KOPT-K1 (cell line): Measurements from ENCODE around the gene CACNA1S.
A peak's percentile ranks its signal among the peaks of the same experiment; 100 is the strongest.

Experiments used
- H3K27ac ChIP-seq: fragments of 200-600 bp; sonication (generic); 2 replicates; pipeline ENCODE4 v1.5.1; 2016; ENCODE audit warnings: antibody characterized with exemption, mild to moderate bottlenecking, low read depth, low read length; ENCODE audit not compliant: poor library complexity, severe bottlenecking
- H3K36me3 ChIP-seq: fragments of 200-600 bp; sonication (generic); 2 replicates; pipeline ENCODE4 v1.5.1; 2017; ENCODE audit warnings: antibody characterized with exemption, mild to moderate bottlenecking, low read length, moderate library complexity; ENCODE audit not compliant: insufficient read depth
- H3K9me3 ChIP-seq: fragments of 200-600 bp; sonication (generic); 2 replicates; pipeline ENCODE4 v1.5.1; 2017; ENCODE audit warnings: antibody characterized with exemption, low read length, mild to moderate bottlenecking; ENCODE audit not compliant: insufficient read depth, poor library complexity, severe bottlenecking

Gene CACNA1S

DNA sequence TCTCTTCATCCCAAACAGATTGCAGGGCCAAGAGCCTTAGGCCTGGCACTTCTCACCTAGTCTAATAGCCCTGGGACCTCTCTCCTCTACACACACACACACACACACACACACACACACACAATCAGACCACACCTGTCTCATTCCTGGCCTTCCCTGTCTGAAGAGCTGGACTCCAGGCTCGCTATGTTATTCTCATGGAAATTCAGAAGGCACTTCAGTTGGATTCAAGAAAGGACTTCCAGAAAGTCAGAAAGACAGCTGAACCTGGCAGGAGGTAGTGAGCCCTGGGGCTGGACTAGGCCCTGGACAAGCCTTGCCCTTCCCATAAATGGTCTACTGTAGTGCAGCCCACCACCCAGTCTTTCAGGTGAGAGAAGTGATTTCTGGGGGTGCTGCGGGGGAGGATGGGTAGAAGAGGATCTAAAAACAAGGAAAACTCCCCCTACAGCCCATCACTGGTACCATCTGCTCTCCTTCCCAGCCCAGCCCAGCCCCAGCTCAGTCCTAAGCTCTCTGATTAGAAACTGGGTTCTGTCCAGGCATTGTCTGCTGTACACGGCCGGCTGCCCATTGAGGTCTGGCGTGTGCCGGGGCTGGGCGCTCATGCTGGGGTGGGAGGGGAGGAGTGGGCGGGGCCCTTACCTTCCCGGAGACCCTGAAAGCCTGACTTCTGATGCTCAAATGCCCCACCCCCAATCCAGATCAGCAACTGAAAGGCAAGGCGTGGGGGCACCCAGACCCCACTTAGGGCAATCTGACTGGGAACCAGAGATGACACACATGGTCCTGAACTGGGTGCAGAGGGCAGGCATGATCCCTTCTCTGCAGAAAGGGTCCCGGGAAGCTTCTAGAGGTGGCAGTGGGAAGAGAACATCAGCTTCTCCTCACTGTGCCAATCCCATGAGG is 91.3 kb downstream of the CACNA1S start:
- Histone ChIP-seq H3K36me3 (no peaks in the 10 kb centered on the region), H3K9me3 (no peaks in the 10 kb centered on the region), H3K27ac (peak overlapping the region; percentile 90)

DNA sequence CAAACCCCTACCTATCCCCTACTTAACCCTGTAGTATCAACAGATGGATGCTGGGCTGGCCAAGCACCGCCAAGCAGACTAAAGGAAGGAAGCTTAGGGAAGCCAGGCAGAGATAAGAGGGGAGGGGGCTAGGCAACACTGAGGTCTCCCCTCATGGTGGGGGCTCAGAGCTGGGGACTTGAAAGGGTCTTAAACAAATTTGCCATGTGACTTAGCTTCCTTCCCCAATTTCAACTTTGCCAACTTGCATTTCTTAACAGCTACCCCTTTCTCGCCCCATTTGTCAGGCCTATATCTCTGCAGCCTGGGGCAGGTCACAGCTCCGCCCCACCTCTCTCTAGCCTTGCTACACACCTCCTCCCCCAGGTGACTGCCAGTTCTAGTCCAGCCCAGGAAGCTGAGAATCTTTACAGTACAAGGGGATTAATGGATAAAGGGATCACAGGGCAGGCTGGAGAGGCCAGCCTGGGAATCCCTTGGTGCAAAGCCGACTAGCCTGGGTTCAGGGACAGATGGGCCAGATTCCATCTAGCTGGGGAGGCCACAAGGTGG is 92.1 kb downstream of the CACNA1S start:
- no peaks in the 10 kb centered on the region for H3K9me3 ChIP-seq
- no peaks in the 10 kb centered on the region for H3K36me3 ChIP-seq
- H3K27ac ChIP-seq = peak overlapping the region; percentile 90

DNA sequence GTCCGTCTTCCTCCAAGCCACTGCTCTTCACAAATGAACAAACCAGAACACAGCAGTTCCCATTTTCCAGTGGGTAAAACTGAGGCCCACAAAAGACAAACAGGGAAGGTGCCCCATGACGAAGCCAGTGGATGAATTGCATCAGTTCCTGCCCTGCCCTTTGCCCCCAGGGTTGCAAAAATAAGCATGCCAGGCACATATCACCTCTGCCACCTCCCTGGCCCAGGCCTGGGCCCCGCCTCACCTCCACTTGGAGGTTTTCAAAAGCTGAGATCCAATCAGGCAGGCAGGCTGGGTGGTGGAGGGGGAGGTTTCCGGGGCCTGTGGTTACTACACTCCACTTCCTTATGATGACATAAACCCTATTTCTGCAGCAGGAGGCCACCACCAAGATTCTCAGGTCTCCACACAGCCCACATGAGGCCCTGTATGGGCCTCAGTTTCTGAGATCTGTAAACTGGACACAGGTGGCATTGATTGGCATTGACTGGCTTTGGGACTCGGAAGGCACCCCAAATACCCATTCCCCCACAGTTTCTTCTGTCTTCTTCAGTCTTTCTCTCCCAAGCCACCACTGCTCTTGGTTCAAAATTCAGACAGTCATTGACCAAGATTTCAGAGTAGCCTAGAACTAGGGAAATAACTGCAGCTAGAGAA is 92.8 kb downstream of the CACNA1S start:
- Histone ChIP-seq H3K36me3 (no peaks in the 10 kb centered on the region), H3K27ac (peak overlapping the region; percentile 90), H3K9me3 (no peaks in the 10 kb centered on the region)

DNA sequence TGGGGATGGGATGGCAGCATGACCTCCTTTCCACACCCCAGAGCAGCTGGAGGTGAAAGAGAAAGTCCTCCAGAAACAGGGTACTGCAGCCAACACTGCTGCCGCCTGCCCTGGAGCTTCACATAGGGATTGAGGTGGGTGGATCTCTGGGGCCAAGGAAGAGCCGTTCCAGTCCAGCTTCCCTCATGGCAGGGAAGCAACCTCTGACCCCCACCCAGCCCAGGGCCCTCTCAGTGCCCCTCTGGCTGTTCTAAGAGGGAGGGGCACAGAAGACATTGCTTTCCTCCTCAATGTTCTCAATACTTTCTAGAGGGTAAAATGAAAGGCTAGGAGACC is 94.4 kb downstream of the CACNA1S start:
- no peaks in the 10 kb centered on the region for H3K9me3 ChIP-seq
- no peaks in the 10 kb centered on the region for H3K36me3 ChIP-seq
- H3K27ac ChIP-seq = peak overlapping the region; percentile 90

DNA sequence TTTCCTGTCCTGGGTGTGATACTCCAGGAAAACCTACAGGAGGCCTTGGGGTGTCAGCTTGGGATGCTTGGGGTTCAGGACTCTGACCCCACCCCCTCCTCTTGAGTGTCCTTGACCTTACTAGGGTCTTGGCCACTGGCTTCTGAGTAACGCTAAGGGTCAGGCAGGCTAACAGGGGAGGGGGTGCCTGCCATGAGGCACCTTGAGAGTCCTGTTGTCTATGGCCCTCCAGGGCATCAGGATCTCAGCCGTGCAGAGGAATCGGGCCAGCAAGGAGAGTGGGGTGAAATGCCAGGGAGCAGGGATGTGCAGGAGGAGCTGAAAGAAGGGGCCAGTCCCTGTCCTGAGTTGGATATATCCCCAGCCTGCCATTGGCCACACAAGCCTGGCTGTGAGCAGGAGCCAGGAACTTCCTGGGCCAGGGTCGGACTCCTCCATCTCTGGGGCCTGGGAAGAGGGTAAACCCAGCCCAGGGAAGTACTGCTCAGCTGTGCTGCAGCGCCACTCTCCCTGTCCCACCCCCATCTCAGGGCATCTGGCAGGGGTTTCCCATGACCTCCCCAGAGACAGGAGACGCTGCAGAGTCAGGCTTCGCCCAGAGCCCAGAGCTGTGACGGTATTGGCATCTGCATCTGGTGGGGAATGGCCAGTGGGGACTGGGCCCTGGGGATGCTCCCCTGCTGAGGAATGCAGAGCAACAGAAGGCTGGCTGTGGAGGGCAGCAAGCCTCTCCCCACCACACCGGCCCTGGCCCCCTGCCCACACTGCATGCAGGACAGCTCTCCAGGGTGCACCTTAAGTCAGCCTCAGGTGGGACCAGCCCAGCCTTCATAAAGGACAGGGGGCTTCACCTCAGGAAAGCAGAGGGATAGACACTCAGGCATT is 95.0 kb downstream of the CACNA1S start:
- Histone ChIP-seq H3K36me3 (no peaks in the 10 kb centered on the region), H3K9me3 (no peaks in the 10 kb centered on the region), H3K27ac (peak overlapping the region; percentile 90)

- Histone ChIP-seq H3K27ac (peak overlapping the region; percentile 90), H3K9me3 (no peaks in the 10 kb centered on the region), H3K36me3 (peaks cover 6% of the 10 kb centered on the region; the same call in 1 of the 2 replicates)
Observed at GRCh38 chr1:201016211-201016651, 96.0 kb downstream of the CACNA1S start.

GRCh38 chr1:201015551-201016091 is 96.6 kb downstream of the CACNA1S start:
- Histone ChIP-seq H3K27ac (peak overlapping the region; percentile 90), H3K9me3 (no peaks in the 10 kb centered on the region), H3K36me3 (peaks cover 9% of the 10 kb centered on the region; the same call in 1 of the 2 replicates)

- H3K27ac ChIP-seq = no peak overlapping the region
- no peaks in the 10 kb centered on the region for H3K9me3 ChIP-seq
- peaks cover 9% of the 10 kb centered on the region; the same call in 1 of the 2 replicates for H3K36me3 ChIP-seq
Observed at GRCh38 chr1:201014816-201015200, 97.4 kb downstream of the CACNA1S start.

DNA sequence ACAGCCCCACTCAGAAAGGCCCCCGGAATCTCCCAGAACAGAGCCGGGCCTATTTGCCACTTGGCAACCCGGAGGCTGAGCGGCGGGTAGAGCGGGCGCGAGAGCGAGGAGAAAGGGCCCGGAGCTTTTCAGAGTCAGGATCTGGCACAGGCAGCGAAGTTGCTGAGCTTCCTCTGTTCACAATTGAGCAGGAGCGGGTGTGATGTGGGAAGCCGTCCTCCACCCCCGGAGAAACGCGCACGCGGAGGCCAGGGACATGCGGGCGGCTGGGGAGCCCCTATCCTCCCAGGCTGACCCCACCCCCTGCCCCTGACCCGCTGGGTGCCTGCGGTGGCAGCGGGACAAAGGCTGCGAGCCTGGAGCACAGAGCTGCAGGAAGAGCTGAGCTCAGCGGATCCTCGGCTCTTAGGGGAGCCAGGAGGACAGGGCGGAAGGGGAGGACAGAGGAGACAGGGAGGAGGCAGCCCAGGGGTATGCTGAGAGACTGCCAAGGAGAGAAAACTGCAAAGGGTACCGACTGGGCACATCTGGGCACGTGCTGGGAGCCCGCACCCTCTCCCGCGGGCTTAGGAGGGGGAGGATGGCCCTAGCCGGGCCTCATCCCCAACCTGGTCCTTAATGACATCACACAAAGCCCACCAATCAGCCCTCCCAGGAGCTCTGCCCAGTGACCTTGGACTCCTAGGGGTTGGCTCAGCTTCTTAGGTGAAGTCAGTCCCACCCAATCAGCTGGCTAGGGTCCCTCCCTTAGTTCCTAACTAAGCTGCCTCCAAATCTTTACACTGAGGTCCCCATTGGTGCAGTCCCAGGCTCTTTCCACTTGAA is 98.0 kb downstream of the CACNA1S start:
- H3K36me3 ChIP-seq = peaks cover 10% of the 10 kb centered on the region; the same call in 1 of the 2 replicates
- H3K9me3 ChIP-seq = no peaks in the 10 kb centered on the region
- H3K27ac ChIP-seq = no peak overlapping the region

GRCh38 chr1:201013031-201013485 is 99.2 kb downstream of the CACNA1S start:
- Histone ChIP-seq H3K9me3 (no peaks in the 10 kb centered on the region), H3K27ac (peak overlapping the region; percentile 23), H3K36me3 (peaks cover 22% of the 10 kb centered on the region)

- Histone ChIP-seq H3K9me3 (no peaks in the 10 kb centered on the region), H3K36me3 (peaks cover 29% of the 10 kb centered on the region), H3K27ac (no peak overlapping the region)
Observed at GRCh38 chr1:201011616-201012015, 100.6 kb downstream of the CACNA1S start.

DNA sequence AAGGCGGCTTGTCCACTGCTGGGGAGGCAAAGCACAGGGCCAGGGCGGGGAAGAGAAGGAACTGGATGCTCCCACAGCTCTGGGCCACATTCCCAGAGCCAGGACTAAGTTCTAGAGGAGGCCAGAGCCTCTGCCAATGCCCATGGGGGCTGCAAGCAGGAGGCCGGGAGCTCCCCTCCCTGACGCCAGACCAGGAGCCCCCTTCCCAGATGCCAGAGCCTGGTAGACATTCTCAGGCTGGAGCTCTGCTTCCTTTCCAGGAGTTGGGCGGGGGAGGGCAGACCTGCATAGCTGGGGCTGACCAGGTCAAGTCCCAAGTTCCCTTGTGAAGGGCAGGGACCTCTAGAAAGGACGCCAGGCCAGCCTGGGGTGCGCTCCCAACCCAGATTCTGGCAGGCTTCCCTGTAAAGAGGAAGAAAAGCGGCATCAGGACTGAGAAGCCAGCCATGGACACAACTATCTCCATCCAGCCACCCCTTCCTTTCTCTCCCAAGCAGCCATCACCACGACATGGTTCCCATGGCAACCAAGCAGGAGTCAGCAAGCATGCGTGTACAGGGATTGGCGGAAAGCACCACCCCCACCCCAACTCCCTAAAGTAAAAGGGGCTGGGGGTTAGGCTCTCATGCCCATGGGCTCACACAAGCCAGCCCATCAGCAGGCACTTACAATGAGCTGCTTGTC is 102.1 kb downstream of the CACNA1S start:
- H3K9me3 ChIP-seq = no peaks in the 10 kb centered on the region
- H3K27ac ChIP-seq = no peak overlapping the region
- peaks cover 43% of the 10 kb centered on the region for H3K36me3 ChIP-seq

DNA sequence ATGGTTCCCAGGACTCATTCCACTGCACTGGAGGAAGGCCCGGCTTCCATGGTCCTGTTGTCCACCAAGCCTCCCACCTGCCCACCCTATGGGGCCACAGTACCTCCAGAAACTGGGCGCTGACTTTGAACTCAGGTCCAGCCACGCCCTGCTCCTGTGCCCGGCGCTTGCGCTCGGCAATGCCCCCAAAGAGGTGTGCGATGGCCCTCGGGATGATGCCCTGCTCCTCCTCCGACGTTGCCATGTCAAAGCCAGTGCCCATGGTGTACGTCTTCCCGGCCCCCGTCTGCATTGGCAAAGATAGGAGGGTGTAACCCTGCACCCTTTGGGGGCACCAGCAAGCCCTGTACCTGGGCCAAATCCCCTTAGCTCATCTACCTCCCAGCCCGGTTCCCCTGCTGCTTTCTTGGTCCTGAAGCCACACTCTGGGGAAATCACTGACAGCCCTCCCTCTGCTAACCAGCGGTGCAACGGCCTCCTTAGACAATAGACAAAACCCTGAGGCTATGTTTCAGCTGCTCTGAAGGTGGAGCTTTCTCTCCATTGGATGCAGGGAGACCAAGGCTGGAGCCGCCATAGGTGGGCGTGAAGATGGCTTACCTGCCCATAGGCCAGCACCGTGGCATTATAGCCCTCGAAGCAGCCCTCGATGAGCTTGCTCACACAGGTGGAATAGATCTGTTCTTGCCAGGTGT is 103.4 kb downstream of the CACNA1S start:
- Histone ChIP-seq H3K36me3 (peaks cover 56% of the 10 kb centered on the region), H3K9me3 (no peaks in the 10 kb centered on the region), H3K27ac (no peak overlapping the region)
